ENCODE measurements around the gene CAPN8.

CAPN8 gene

DNA sequence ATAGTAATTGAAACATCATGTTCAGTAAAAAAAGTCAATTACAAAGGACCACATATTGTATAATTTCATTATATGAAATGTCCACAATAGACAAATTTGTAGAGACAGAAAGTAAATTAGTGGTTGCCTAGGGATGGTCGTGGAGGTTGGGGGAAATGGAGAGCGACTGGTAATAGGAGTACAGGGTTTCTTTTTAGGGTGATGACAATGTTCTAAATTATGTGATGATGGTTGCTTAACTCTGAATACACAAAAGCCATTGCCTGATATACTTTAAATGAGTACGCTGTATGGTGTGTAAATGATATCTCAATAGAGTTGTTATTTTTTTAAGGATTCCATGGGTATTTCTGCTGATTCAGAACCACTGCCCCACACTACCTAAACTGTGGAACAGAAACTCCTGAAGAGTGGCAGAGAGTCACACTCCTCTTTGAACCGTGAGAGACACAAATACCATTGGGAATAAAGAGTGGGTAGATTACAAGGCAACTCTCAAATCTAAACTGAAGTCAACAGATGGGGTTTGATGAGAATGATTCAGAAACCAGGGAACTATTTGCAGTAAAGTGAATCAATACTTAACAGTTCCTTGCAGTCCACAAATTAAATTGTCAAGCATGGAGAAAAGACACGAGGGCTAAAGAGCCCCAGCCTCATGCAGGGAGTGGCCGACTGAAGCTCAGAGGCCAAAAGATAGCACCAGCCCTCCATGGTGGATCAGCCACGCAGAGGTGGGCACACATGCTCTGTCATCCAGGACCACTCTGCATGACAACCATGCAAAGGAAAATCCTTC is 118.0 kb downstream of the CAPN8 start:
- TF ChIP-seq, protein P1, sequence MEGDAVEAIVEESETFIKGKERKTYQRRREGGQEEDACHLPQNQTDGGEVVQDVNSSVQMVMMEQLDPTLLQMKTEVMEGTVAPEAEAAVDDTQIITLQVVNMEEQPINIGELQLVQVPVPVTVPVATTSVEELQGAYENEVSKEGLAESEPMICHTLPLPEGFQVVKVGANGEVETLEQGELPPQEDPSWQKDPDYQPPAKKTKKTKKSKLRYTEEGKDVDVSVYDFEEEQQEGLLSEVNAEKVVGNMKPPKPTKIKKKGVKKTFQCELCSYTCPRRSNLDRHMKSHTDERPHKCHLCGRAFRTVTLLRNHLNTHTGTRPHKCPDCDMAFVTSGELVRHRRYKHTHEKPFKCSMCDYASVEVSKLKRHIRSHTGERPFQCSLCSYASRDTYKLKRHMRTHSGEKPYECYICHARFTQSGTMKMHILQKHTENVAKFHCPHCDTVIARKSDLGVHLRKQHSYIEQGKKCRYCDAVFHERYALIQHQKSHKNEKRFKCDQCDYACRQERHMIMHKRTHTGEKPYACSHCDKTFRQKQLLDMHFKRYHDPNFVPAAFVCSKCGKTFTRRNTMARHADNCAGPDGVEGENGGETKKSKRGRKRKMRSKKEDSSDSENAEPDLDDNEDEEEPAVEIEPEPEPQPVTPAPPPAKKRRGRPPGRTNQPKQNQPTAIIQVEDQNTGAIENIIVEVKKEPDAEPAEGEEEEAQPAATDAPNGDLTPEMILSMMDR (IDR thresholded peaks at IDR 0.05; ENCODE audit: low read length, missing control alignments) = no peak
- no peak for DNase-seq (ENCODE audit: low read depth)
- no peak overlapping the region for H3K4me3 ChIP-seq (replicated peaks; ENCODE audit: low read depth, low read length)

DNA sequence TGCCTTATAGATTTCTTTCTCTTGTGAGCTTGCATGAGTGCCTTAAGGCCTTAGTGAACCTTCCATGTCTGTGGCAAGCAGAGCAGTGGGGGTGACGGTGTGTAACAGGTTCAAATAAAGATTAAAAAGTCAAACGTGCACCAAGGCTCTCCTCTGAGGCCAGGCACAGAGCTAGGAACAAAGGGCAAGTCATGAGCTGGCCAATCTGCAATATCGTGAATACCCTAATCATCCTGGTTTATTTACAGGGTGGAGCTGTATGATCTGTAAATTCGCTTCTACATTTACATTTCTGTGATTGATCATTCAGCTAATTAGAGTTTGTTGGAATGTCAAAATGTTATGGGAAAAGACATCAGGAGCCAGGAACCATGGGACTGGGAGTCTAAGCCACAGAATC is 120.2 kb downstream of the CAPN8 start:
- TF ChIP-seq, protein P1 (IDR thresholded peaks at IDR 0.05; ENCODE audit: low read length, missing control alignments) = no peak
- no peak for DNase-seq (ENCODE audit: low read depth)

DNA sequence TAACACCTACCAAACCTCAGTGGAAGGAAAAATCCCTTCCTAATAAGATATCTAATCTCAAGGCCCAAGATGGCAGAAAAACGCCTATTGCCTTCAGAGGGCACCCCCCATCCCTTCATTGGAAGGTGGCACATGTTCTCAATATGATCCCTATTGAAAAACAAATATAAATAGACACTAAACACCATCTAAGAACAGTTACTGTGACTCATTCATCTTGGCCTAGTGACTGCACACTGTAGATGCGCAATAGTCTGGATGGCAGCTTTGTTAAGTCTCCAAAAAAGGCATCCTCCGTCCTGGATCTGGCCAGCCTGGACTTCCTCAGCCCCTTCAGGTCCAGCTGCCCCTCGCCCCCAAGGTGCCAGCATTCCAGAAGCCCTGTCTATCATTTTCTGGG is 121.9 kb downstream of the CAPN8 start:
- DNase-seq (ENCODE audit: low read depth) = no peak
- no peak overlapping the region for H3K4me3 ChIP-seq (replicated peaks; ENCODE audit: low read depth, low read length)
- TF ChIP-seq, protein P1 (IDR thresholded peaks at IDR 0.05; ENCODE audit: low read length, missing control alignments) = no peak

More for the DNA sequence above, 120.2 kb downstream of the CAPN8 start:
- H3K4me3 ChIP-seq (replicated peaks; ENCODE audit: low read depth, low read length) = no peak overlapping the region

DNA sequence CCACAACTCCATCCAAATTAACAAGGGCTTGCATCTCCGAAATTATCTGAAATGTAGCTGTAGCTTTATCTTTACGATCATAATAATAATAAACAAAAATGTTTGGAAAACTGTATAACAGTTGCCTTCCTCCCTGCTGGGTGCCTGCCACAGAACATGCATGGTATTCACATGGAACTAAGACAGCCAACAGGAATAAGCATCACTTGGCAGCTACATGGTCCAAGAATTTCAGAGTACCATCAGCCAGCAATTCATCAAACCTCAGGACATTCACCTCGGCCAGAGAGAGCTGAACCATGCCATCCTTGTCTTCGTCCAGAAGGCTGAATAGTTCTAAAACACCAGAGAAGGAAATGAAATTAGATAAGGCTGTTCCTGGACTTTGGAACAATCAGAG is 122.7 kb downstream of the CAPN8 start:
- H3K4me3 ChIP-seq (replicated peaks; ENCODE audit: low read depth, low read length) = no peak overlapping the region
- TF ChIP-seq, protein P1 (IDR thresholded peaks at IDR 0.05; ENCODE audit: low read length, missing control alignments) = no peak
- no peak for DNase-seq (ENCODE audit: low read depth)

DNA sequence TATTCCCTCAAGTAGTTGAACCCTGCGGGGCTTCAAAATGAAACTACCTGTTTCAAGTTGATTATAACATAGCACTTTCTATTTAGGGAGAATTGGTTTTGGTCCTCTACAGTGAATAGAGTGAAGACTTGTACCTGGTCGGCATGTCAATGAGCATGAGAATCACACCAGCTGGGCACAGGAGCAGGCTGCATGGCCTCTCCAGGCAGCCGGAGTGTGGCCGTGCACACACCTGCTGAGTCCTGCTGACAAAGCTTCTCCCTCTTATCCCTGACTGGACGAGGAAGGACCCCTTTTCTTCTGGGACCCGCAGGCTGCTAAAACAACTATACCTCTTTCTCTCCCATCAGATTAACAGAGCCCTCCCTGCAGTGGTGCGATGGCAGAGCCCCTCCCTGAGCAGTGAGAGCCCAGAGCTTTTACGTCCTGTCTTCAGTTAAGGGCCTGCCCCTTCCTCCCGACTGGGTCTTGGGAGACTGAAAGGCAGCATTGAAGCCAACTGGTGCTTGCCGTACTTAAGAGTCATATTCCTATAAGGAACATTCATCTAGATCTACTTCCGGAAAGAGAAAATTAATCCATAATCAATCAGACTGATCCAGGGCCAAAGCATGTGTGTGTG is 124.9 kb downstream of the CAPN8 start:
- TF ChIP-seq, protein P1 (IDR thresholded peaks at IDR 0.05; ENCODE audit: low read length, missing control alignments) = no peak
- no peak overlapping the region for H3K4me3 ChIP-seq (replicated peaks; ENCODE audit: low read depth, low read length)
- no peak for DNase-seq (ENCODE audit: low read depth)

DNA sequence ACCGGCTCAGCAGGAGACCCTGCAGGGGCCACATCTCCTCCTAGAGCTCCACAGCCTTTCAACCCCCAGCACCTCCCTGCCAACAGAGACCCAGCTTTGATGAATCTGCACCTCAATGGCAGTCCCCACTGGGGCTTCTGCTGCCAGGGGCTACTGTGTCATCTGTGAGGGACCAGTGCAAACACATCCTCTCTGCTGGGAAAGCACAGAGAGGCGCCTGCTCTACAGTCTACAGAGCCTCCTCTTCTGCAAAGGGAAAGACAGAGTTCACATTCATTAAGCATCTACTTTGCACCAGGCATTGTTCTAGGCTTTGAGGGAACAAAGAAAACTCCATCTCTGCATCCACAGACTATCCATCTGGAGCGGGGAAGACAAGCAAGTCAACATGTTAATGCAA is 125.8 kb downstream of the CAPN8 start:
- DNase-seq (ENCODE audit: low read depth) = no peak
- TF ChIP-seq, protein P1 (IDR thresholded peaks at IDR 0.05; ENCODE audit: low read length, missing control alignments) = no peak
- no peak overlapping the region for H3K4me3 ChIP-seq (replicated peaks; ENCODE audit: low read depth, low read length)
